Stimulated activated CD8-positive, alpha-beta memory T cell treated with anti-CD3 and anti-CD28 coated beads, Interleukin-7, amount 100 ng/mL, for 48 hours (primary cell): ENCODE measurements around the gene TMEM208.
A peak's percentile ranks its signal among the peaks of the same experiment; 100 is the strongest.

ENCODE experiments used
- DNase-seq, 2 donors: peaks; one replicate each; pipeline ENCODE4 v3.0.0-alpha.2; 2020; ENCODE audit warnings: low read depth in 1 of 2; ENCODE audit errors: extremely low read depth in 1 of 2

TMEM208 gene

DNA sequence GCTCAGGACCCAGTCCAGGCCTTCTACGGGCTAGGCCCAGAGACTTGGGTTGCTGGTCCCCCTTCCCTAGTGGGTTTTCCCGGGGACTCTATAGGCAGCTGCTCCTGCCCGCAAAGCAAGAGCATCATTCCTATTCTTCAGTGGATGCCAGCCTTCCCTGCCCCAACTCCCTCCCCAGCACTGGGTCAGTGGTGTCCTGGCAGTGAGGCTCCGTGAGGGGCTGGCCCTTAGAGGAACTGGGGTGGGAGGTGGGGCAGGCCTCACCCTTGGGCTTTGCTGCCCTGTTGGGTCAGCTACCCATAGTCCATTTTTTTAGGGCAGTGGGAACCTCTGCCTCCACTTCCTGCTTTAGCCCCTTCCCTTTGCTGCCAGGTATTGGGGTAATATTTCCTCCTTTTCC is 44.5 kb downstream of the TMEM208 start:
- DNase-seq = no peak

DNA sequence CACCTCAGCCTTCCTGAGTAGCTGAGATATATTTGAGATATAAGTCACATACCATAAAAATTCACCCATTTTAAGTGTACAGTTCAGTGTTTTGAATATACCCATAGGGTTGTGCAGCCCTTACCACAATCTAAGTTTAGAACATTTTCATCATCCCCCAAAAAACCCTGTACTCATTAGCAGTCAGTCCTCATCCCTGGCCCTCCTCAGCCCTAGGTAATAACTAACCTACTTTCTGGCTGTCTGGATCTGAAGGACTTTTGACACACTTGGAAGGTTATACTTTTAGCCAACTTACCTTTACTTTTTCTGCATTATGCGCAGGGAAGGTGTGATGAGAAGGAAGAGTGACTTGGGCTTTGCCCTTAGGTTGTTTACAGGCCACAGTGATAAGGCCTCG is 48.4 kb downstream of the TMEM208 start:
- DNase-seq = no peak

DNA sequence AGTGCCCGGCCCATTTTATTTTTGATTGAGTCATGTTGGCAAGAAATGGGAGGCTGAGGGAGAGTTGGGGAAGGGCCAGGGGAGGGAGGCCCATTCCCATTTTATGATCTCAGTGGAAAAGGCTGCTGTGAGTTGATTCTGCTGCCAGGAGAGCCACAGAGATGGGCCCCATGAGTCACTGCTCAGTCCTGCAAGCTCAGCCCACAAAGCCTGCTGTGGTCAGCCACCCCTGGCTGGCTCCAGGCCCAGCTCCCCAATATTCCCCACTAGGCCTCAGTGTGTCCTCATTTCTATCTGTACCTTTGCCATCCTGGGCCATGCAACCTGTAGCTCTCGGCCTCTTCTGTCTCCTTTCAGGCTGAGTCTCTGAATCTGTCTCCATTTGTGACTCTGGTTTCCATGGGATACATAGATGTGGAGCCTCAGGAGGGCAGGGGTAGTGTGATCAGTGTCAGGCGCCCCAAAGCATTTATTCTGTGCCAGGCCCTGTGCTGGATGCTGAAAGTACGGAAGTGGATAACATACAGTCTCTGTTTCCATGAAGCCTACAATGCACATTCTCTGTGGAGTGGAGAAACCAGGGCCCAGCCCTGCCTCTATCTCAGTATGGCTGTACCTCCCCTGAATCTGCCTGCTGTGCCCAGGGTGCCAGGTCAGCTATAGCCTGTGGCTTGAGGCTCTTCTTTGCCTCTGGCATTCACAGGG is 50.5 kb downstream of the TMEM208 start:
- DNase-seq = peak in 1 of 2 donors; percentile 42

DNA sequence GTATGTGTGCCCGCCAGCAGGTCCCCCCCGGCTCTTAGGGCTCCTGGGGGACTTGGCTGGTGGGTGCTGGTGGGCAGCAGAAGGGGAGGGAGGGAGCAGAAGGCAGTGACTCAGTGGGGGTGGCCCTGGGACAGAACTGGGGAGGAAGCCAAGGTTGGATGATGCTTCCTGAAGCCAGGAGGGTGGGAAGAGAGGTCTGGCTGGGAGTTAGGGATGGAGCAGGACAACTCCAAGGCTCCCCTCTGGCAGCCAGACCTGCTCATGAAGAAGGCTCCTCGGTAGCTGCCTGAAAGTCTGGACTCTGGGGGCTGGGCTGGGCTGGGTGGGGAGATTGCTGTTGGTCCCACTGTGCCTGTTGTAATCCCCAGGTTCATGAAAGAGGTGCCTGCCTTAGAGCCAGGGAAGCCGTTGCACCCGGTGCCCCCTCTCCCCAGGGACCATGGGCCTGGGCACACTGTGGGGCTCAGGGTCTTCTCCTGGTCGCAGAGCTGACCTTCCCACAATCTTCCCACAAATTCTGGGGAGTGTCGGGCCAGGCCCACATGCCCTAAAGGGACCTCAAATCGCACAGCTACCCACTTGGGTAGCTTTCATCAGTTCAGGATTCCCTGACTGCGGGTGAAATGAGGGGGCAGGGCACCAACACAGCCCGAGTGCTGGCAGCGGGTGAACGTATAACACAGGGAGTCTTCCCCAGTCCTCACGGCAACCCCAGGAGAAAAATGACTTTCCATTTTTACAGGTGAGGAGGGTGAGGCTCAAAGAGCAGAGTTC is 51.3 kb downstream of the TMEM208 start:
- no peak for DNase-seq
